Esophagus muscularis mucosa (tissue), 4 donors: ENCODE data around the gene OAF. TPM values are rescaled to one million over a fixed set of nuclear protein-coding genes. Genes with fewer than 3 reads are reported as not detected.

Experiments
- DNase-seq: peaks from one replicate; pipeline ENCODE4 v3.0.0-alpha.2; 2017; ENCODE audit errors: extremely low spot score
- H3K27ac ChIP-seq, 4 donors: fragments of 200-600 bp; sonication (generic); replicated peaks in 1 of 4; 1 replicate in 3 of 4; 2 replicates in 1 of 4; pipeline ENCODE4 v1.5.1; 2016 to 2019; ENCODE audit warnings: mild to moderate bottlenecking in 1 of 4
- H3K27me3 ChIP-seq, 4 donors: fragments of 200-600 bp; sonication (generic); one replicate each; pipeline versions ENCODE4 v1.5.1 to v1.6.0; 2016 to 2019
- H3K36me3 ChIP-seq, 4 donors: fragments of 200-600 bp; sonication (generic); one replicate each; pipeline ENCODE4 v1.5.1; 2016 to 2019
- H3K4me1 ChIP-seq, 4 donors: fragments of 200-600 bp; sonication (generic); one replicate each; pipeline ENCODE4 v1.5.1; 2016 to 2019
- H3K4me3 ChIP-seq, 4 donors: fragments of 200-600 bp; sonication (generic); 1 replicate in 2 of 4; 2 replicates in 2 of 4; pipeline ENCODE4 v1.5.1; 2016 to 2019; ENCODE audit warnings: mild to moderate bottlenecking in 4 of 4, moderate library complexity in 1 of 4
- H3K9me3 ChIP-seq, 4 donors: fragments of 200-600 bp; sonication (generic); 1 replicate in 3 of 4; 2 replicates in 1 of 4; pipeline ENCODE4 v1.5.1; 2016 to 2019
- EP300 ChIP-seq: sonication (generic); formaldehyde crosslinking; IDR thresholded peaks from one replicate; pipeline ENCODE4 v1.6.1; 2017; ENCODE audit warnings: antibody characterized with exemption
- POLR2A ChIP-seq: fragments of 450-650 bp; IDR thresholded peaks from one replicate; pipeline ENCODE4 v1.6.1; 2017; ENCODE audit warnings: antibody characterized with exemption, moderate library complexity, mild to moderate bottlenecking, low read depth
- POLR2AphosphoS5 ChIP-seq, 2 donors: sonication (generic); formaldehyde crosslinking; IDR thresholded peaks; one replicate each; pipeline ENCODE4 v1.6.1; 2017; ENCODE audit warnings: antibody characterized with exemption in 2 of 2
- WGBS: methylation state at CpG from one replicate; pipeline ENCODE4 v1.1.5; 2018; 5-methylcytosine and 5-hydroxymethylcytosine counted together
- intact Hi-C: fragments of 100-400 bp; cut with DNase I; formaldehyde crosslinking; loops from one replicate; pipeline ENCODE4 v1.15.1; 2023
- total RNA-seq, 4 donors: library from RNA; depleted of rRNA; stranded (reverse); fragments of >200 nt; gene quantifications; one replicate each; pipeline versions ENCODE4 v1.1.0 to v1.2.1, GENCODE V29; 2016
- TF ChIP-seq, protein P1 (sequence below), 3 experiments: fragments of 200-600 bp in 2 of 3; fragments of 450-650 bp in 1 of 3; sonication (generic) in 2 of 3; IDR thresholded peaks; one replicate each; pipeline ENCODE4 v1.5.1; 2017 to 2019; ENCODE audit warnings: antibody characterized with exemption in 3 of 3, mild to moderate bottlenecking in 2 of 3, moderate library complexity in 1 of 3

OAF gene
- total RNA-seq, 4 donors from 2014 or later: 30.7 to 66.1 (median 58.1) TPM

DNA sequence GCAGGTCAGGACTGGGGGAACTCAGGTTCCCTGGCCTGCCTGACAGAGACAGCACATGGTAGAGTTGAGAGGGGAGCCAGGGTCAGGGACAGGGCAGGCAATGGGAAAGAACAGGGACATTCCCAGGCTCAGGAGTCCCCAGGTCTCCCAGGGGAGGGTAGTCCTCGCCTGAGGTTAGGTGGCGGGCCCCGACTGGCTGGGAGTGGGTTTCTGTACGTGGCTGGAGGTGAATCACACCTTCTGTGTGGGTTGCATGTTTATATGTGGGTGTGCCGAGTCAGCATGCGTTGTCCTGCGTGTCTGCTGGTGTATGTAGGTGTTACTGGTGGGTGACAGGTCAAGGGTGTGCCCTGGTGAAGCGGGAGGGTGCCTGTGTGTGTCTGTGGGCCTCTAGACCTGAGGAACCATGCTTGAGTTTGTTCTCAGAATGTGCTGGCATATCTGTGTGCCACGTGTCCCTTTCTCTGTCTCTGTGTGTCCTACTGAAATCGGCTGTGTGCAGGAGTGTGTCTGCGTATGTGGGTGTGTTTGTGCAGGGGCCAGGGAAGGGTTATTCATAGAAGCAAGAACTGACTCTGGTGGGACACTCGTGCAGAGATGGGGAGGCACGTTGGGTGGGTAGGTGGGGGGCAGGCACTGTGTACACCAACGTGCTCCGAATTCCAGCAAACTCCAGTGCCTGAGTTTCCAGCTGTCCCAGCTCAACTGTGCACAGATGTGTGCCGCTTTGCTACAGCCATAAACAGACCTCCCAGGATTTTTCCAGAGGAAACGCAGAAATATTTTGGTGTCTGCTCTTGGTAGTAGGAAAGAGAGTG lies 23.8 kb upstream of the OAF start:
- TF ChIP-seq, protein P1, sequence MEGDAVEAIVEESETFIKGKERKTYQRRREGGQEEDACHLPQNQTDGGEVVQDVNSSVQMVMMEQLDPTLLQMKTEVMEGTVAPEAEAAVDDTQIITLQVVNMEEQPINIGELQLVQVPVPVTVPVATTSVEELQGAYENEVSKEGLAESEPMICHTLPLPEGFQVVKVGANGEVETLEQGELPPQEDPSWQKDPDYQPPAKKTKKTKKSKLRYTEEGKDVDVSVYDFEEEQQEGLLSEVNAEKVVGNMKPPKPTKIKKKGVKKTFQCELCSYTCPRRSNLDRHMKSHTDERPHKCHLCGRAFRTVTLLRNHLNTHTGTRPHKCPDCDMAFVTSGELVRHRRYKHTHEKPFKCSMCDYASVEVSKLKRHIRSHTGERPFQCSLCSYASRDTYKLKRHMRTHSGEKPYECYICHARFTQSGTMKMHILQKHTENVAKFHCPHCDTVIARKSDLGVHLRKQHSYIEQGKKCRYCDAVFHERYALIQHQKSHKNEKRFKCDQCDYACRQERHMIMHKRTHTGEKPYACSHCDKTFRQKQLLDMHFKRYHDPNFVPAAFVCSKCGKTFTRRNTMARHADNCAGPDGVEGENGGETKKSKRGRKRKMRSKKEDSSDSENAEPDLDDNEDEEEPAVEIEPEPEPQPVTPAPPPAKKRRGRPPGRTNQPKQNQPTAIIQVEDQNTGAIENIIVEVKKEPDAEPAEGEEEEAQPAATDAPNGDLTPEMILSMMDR (IDR thresholded peaks at IDR 0.05): no peak
- peak in 1 of 2 donors; percentile 29 for TF ChIP-seq POLR2AphosphoS5 (IDR thresholded peaks at IDR 0.05)
- no peak for DNase-seq
- H3K4me1 ChIP-seq: peaks cover 25 to 62% (median 56%) of the 10 kb centered on the region in 4 donors
- H3K27ac ChIP-seq: peak overlapping the region; percentile 68 to 79 (median 76)
- no peaks in the 10 kb centered on the region for H3K9me3 ChIP-seq
- intact Hi-C loops: no loop called here
- H3K36me3 ChIP-seq: no peaks in the 10 kb centered on the region
- no peak overlapping the region for H3K4me3 ChIP-seq
- 54% methylated on average over 10 of the region's 17 CpGs for WGBS
- H3K27me3 ChIP-seq: no peaks in the 10 kb centered on the region

DNA sequence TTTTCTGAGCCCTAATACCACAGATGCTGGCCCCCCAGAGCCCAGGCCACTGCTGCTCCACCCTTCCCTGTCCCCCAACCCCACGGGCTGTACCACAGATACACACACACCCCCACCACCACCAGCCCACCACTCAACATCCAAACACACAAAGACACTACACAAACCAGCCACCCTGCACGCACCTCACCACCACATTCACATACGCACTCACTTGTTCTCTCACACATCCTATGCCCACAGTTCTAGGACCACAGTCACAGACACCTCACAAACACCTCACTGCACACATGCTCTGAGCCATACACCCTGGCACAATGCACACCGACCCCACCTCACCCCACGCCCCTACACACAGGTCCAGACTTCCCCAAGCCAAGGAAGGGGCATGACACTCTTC lies 22.5 kb upstream of the OAF start:
- 93% methylated on average over 5 of the region's 5 CpGs for WGBS
- TF ChIP-seq, protein P1 (IDR thresholded peaks at IDR 0.05): no peak
- no peak for TF ChIP-seq POLR2A
- TF ChIP-seq EP300: no peak
- TF ChIP-seq POLR2AphosphoS5 (IDR thresholded peaks at IDR 0.05): no peak
- DNase-seq: no peak
- Histone ChIP-seq H3K36me3 (no peaks in the 10 kb centered on the region), H3K27me3 (no peaks in the 10 kb centered on the region), H3K4me3 (no peak overlapping the region), H3K9me3 (no peaks in the 10 kb centered on the region), H3K27ac (peak overlapping the region; percentile 68 to 79 (median 76)), H3K4me1 (peaks cover 14 to 48% (median 43%) of the 10 kb centered on the region in 4 donors)
- intact Hi-C loops: no loop called here

DNA sequence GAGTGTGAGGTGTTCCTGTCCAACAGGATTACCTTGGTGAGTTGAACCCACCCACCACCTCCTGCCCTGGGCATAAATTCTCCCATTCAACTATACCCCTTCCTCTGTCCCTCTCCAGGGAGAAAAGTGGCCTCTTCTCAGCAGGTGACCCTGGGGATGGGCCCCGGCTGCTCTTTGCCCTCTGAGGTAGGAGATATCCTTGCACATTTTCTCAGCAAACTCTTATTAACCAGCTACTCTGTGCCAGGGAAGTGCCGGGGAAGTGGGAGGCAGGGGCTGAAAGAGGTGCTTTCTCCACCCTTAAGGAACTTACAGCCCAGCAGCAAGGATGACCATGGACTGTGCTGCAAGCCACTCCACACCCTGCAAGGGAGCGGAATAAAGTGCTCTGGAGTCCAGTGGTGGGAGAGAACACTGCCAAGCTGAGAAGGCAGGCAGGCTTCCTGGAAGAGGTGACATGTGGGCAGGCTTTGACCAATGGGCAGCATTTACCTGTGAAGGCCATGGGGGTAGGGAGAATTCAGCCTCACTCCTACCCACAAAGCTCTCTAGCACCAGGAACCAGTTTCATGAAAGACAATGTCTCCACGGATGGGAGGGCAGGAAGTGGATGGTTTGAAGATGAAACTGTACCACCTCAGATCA lies 21.9 kb upstream of the OAF start:
- Histone ChIP-seq H3K9me3 (no peaks in the 10 kb centered on the region), H3K36me3 (no peaks in the 10 kb centered on the region), H3K27me3 (no peaks in the 10 kb centered on the region), H3K27ac (peak overlapping the region in 3 of 4 donors; percentile 68 to 77 (median 76)), H3K4me1 (peaks cover 14 to 43% (median 38%) of the 10 kb centered on the region in 4 donors), H3K4me3 (no peak overlapping the region)
- DNase-seq: no peak
- 100% methylated on average over 3 of the region's 4 CpGs for WGBS
- intact Hi-C loops: no loop called here
- TF ChIP-seq, protein P1 (IDR thresholded peaks at IDR 0.05): no peak
- no peak for TF ChIP-seq POLR2A
- TF ChIP-seq EP300: no peak
- no peak for TF ChIP-seq POLR2AphosphoS5 (IDR thresholded peaks at IDR 0.05)

DNA sequence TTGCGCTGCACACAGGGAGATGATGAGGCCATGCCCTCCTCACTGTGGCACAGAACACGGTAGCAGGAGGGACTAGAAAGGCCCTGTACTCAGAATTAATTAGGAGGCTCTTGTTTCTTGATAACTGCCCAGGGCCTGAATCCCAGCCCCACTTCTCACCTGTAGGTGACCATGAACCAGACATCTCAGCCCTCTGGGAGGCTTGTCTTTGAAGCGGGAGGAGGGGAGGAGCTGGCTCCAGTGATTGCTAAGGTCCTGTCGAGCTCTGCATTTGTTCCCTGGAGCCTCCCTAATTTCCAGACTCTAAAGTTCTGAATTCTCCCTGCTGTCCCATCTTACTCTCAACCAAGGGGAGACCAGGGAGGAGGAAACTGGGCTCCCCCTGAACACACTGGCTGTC lies 19.8 kb upstream of the OAF start:
- no peak overlapping the region for H3K4me3 ChIP-seq
- H3K36me3 ChIP-seq: no peaks in the 10 kb centered on the region
- DNase-seq: no peak
- TF ChIP-seq POLR2A (no peak), POLR2AphosphoS5 (IDR thresholded peaks at IDR 0.05) (no peak), EP300 (no peak)
- intact Hi-C loops: no loop called here
- 93% methylated on average over 4 of the region's 4 CpGs for WGBS
- no peaks in the 10 kb centered on the region for H3K9me3 ChIP-seq
- H3K27me3 ChIP-seq: no peaks in the 10 kb centered on the region
- H3K27ac ChIP-seq: no peak overlapping the region
- H3K4me1 ChIP-seq: peaks cover 11 to 34% (median 22%) of the 10 kb centered on the region in 4 donors
